Skin epidermis (tissue), 12 donors: ENCODE results near the gene ZBTB44.
"Not testable (repeated sequence)": the region's sequence is repeated elsewhere in the genome, so short reads cannot be mapped to it uniquely, and the experiment has no call there.

Source experiments
- H3K27ac ChIP-seq, 21 experiments: fragments of 200-600 bp; sonication (generic) in 11 of 21; one replicate each; pipeline ENCODE4 v1.5.0; 2020; ENCODE audit warnings: mild to moderate bottlenecking in 3 of 21, inconsistent platforms in 2 of 21, moderate library complexity in 2 of 21
- H3K4me3 ChIP-seq, 7 experiments: fragments of 200-600 bp; sonication (generic) in 2 of 7; one replicate each; pipeline ENCODE4 v1.5.0; 2020; ENCODE audit warnings: inconsistent platforms in 2 of 7, mild to moderate bottlenecking in 2 of 7, moderate library complexity in 1 of 7

ZBTB44 gene

GRCh38 chr11:130314750-130315285 is at the start of gene ZBTB44:
TSS of gene ZBTB44 (minus strand) at chr11:130314917. CDS start at chr11:130261873, 53,044 bp downstream.
- Histone ChIP-seq H3K4me3 (peak within 1 kb of the TSS; percentile 74 to 98 (median 81)), H3K27ac (peak within 1 kb of the TSS; percentile 81 to 98 (median 96))

- Histone ChIP-seq H3K4me3 (no peak overlapping the region), H3K27ac (no peak overlapping the region)
Measured at GRCh38 chr11:130359419-130359818, 44.7 kb upstream of the ZBTB44 start.

GRCh38 chr11:130358398-130358797 is 43.7 kb upstream of the ZBTB44 start:
- Histone ChIP-seq H3K27ac (no peak overlapping the region), H3K4me3 (no peak overlapping the region)

DNA sequence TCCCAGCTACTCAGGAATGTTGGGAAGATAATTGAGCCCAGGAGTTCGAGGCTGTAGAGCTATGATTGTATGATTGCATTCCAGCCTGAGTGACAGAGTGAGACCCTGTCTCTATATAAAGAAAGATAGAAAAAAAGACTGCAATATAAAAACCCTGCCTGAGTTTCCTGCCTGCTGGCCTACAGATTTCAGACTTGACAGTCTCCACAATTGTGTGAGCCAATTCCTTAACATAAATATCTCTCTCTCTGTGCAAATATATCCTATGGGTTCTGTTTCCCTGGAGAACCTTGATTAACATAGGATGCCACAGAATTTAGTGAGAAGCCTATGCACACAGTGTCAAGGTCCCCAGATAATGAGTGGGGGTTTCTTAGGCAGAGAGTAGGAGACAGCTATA is 32.5 kb upstream of the ZBTB44 start:
- no peak overlapping the region for H3K4me3 ChIP-seq
- H3K27ac ChIP-seq: no peak overlapping the region

GRCh38 chr11:130344841-130345240 is 30.1 kb upstream of the ZBTB44 start:
- H3K27ac ChIP-seq: no peak overlapping the region
- H3K4me3 ChIP-seq: no peak overlapping the region

- H3K4me3 ChIP-seq: no peak overlapping the region
- no peak overlapping the region for H3K27ac ChIP-seq
Measured at GRCh38 chr11:130340671-130341319, 26.1 kb upstream of the ZBTB44 start.

DNA sequence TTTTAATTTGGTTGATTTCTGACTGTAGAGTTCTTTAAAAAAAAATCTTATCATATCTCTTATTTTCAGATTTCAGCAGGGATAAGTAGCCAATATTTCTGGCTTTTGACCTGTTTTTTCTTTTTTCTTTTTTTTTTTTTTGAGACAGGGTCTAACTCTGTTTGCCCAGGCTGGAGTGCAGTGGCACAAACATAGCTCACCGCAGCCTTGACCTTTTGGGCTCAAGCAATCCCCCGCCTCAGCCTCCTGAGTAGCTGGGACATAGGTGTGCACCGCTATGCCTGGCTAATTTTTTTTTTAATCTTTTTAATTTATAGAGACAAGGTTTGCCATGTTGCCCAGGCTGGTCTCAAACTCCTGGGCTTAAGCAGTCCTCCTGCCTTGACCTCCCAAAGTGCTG is 23.9 kb upstream of the ZBTB44 start:
- Histone ChIP-seq H3K4me3 (no peak overlapping the region), H3K27ac (no peak overlapping the region)

DNA sequence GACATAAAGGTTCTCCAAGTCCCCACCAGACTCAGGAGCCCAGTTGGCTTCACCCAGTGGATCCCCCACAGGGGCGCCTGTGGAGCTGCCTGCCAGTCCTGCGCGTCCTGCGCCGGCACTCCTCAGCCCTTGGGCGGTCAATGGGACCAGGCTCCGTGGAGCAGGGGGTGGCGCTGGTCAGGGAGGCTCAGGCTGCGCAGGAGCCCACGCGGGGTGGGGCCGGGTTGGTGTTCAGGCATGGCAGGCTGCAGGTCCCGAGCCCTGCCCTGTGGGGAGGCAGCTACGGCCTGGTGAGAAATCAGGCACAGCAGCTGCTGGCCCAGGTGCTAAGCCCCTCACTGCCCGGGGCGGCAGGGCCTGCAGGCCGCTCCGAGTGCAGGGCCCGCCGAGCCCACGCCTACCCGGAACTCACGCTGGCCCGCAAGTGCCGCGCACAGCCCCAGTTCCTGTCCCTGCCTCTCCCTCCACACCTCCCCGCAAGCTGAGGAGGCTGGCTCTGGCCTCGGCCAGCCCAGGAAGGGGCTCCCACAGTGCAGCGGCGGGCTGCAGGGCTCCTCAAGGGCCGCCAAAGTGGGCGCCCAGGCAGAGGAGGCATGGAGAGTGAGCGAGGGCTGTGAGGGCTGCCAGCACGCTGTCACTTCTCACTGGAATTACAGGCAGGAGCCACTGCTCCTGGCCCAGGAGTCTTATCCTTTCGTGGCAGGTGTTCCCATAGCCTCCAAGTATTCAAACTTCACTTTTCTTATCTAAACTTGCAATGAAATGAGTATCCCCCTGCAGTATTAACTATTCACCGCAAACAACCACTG is 22.8 kb upstream of the ZBTB44 start:
- Histone ChIP-seq H3K4me3 (no peak overlapping the region), H3K27ac (no peak overlapping the region)

GRCh38 chr11:130331397-130331796 is 16.7 kb upstream of the ZBTB44 start:
- H3K27ac ChIP-seq, H3K4me3 ChIP-seq: not testable (repeated sequence)

GRCh38 chr11:130330101-130330684 is 15.5 kb upstream of the ZBTB44 start:
- H3K27ac ChIP-seq: no peak overlapping the region

GRCh38 chr11:130328420-130328819 is 13.7 kb upstream of the ZBTB44 start:
- Histone ChIP-seq H3K27ac (no peak overlapping the region), H3K4me3 (no peak overlapping the region)

More at GRCh38 chr11:130330101-130330684, 15.5 kb upstream of the ZBTB44 start:
- H3K4me3 ChIP-seq: no peak overlapping the region

DNA sequence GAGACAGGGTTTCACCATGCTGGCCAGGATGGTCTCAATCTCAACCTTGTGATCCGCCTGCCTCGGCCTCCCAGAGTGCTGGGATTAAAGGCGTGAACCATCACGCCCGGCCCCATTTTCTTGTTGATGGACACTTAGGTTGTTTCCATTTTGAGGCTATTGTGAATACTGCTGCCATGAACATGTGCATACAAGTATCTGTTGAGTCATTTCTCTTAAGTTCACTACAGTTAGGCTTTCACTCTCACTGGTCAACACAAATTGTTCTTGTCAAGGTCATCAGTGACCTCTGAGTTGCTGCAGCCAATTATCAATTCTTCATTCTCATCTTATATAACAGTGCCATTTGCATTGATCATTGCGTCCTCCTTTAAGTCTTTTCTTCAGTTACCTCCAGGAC is 13.0 kb upstream of the ZBTB44 start:
- Histone ChIP-seq H3K27ac (no peak overlapping the region), H3K4me3 (no peak overlapping the region)

GRCh38 chr11:130325691-130326090 is 11.0 kb upstream of the ZBTB44 start:
- Histone ChIP-seq H3K4me3 (no peak overlapping the region), H3K27ac (no peak overlapping the region)

GRCh38 chr11:130323452-130324450 is 9.0 kb upstream of the ZBTB44 start:
- Histone ChIP-seq H3K4me3 (no peak overlapping the region), H3K27ac (peak overlapping the region in 3 of 21 experiments; percentile 15 to 41 (median 18))

DNA sequence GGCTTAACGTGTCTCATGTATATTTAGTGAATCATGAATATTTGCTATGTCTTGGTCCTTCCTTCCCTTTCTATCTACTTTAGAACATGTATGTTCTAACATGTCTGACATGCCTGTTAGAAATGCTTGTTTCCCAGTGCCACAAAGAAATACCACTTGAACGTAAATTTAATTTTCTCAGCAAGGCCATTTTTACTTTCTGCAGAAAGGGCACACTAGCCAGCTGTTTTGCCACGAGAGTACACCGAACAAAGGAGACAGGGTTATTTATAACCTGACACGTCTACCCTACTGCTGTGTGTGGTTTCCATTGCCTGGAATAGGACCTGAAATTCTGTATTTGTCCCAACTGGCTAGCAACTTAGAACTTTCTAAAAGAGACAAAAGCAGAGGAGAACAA is 7.4 kb upstream of the ZBTB44 start:
- H3K27ac ChIP-seq: no peak overlapping the region
- no peak overlapping the region for H3K4me3 ChIP-seq

DNA sequence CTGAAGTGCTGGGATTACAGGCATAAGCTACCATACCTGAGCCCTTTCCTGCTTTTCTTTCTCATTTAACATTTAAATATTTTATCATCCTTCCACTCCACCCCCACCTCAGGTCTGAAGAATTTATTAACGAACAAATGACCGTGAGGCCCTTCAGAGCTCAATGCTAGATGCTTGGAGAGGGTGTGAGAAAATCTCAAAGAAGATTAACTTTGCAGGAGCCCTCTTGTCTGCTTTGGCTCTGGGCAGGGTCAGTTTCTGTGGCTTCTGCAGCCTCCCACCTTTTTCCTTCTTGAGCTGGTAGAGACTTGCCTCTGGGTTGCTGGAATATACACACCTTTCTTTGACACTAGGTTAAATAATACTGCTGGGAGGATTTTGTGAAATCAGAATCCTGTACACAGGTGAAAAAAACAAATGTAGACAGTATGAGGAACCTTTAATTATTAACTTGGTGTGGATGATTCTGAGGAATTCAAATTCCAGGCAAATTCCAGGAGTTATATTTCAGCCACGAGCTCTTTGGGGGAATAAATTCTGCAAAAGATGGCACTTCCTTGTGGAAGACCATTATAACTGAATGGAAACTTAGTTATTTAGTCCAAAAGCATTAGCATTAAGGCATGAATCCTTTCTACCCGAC is 3.4 kb upstream of the ZBTB44 start:
- Histone ChIP-seq H3K27ac (peak overlapping the region in 1 of 21 experiments; percentile 27), H3K4me3 (no peak overlapping the region)

DNA sequence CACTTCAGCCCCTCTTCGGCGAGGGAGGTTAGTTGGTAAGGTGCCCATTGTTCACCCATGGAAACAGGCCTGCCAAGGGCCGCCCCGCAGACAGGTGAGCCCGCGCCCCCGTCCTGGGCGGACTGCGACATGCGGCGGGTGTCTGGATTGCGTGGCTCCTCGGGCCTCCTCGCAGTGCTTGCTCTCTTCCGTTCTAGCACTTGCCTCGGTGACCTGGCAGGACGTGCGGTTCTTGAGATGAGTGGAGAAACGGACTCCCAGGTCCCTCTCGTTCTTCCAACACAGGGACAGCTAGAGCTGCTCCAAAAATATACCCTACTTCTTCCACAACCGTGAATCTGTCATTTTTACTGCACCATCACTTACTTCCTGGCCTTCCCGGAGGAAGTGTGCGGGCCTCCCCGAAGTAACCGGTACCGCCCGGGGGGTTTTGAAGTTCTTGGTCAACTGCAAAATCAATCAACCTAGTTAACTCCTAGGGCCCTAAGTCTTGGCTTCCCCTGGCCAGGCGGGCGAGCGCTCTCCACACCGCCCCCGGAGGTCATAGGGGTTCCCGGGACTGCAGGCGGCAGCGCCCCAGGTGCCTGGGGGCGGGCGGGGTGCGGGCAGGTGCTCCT is 745 bp upstream of the ZBTB44 start:
- Histone ChIP-seq H3K4me3 (peak overlapping the region; percentile 74 to 98 (median 81)), H3K27ac (peak overlapping the region in 20 of 21 experiments; percentile 76 to 98 (median 96))

- peak overlapping the region; percentile 81 to 98 (median 96) for H3K27ac ChIP-seq
- peak overlapping the region; percentile 74 to 98 (median 81) for H3K4me3 ChIP-seq
Measured at GRCh38 chr11:130314184-130314749, 450 bp downstream of the ZBTB44 start.
